ENCODE measurements around the gene FCHSD1.
"Not testable (repeated sequence)": the region's sequence is repeated elsewhere in the genome, so short reads cannot be mapped to it uniquely, and the experiment has no call there.

The FCHSD1 gene

GRCh38 chr5:141611289-141611688 is 39.9 kb downstream of the FCHSD1 start:
- no peak for TF ChIP-seq ZC3H10 (CRISPR knock-in tag; IDR thresholded peaks at IDR 0.05)
- no peak for TF ChIP-seq GLIS3 (CRISPR knock-in tag; IDR thresholded peaks at IDR 0.05)
- TF ChIP-seq RARB (CRISPR knock-in tag; IDR thresholded peaks at IDR 0.05) = no peak
- TF ChIP-seq ZFP30 (CRISPR knock-in tag; IDR thresholded peaks at IDR 0.05) = no peak
- no peak for TF ChIP-seq BACH2 (CRISPR knock-in tag; IDR thresholded peaks at IDR 0.05; ENCODE audit: borderline replicate concordance)
- no peak for TF ChIP-seq ESRRG (CRISPR knock-in tag; IDR thresholded peaks at IDR 0.05)
- no peak for TF ChIP-seq ZNF565 (CRISPR knock-in tag; conservative IDR thresholded peaks at IDR 0.05; ENCODE audit: low read depth)
- no peak for TF ChIP-seq ZNF8 (CRISPR knock-in tag; IDR thresholded peaks at IDR 0.05)
- no peak for TF ChIP-seq ARNTL (CRISPR knock-in tag; IDR thresholded peaks at IDR 0.05; ENCODE audit: borderline replicate concordance, low read depth)
- no peak for TF ChIP-seq PATZ1 (CRISPR knock-in tag; IDR thresholded peaks at IDR 0.05; ENCODE audit: borderline replicate concordance)
- no peak for TF ChIP-seq CREB5 (CRISPR knock-in tag; IDR thresholded peaks at IDR 0.05; ENCODE audit: low read depth)
- no peak for TF ChIP-seq PPARA (CRISPR knock-in tag; IDR thresholded peaks at IDR 0.05; ENCODE audit: borderline replicate concordance)
- no peak for TF ChIP-seq ZNF70 (CRISPR knock-in tag; IDR thresholded peaks at IDR 0.05)
- no peak for ATAC-seq

GRCh38 chr5:141609921-141610320 is 41.3 kb downstream of the FCHSD1 start:
- not testable (repeated sequence) for ATAC-seq

- no peak for TF ChIP-seq ISL1 (CRISPR knock-in tag; IDR thresholded peaks at IDR 0.05)
- no peak for TF ChIP-seq TOX (CRISPR knock-in tag; IDR thresholded peaks at IDR 0.05; ENCODE audit: borderline replicate concordance)
- no peak for ATAC-seq
Measured at GRCh38 chr5:141609044-141609443, 42.2 kb downstream of the FCHSD1 start.

- no peak for ATAC-seq
- TF ChIP-seq CREB5 (CRISPR knock-in tag; IDR thresholded peaks at IDR 0.05; ENCODE audit: low read depth) (no peak), OSR1 (CRISPR knock-in tag; IDR thresholded peaks at IDR 0.05) (no peak), ESRRG (CRISPR knock-in tag; IDR thresholded peaks at IDR 0.05) (no peak), TCF4 (CRISPR knock-in tag; IDR thresholded peaks at IDR 0.05; ENCODE audit: borderline replicate concordance) (no peak), BACH2 (CRISPR knock-in tag; IDR thresholded peaks at IDR 0.05; ENCODE audit: borderline replicate concordance) (no peak), SNAI2 (CRISPR knock-in tag; IDR thresholded peaks at IDR 0.05) (no peak), ZNF8 (CRISPR knock-in tag; IDR thresholded peaks at IDR 0.05) (no peak), CSDC2 (CRISPR knock-in tag; IDR thresholded peaks at IDR 0.05) (no peak), TSHZ2 (CRISPR knock-in tag; IDR thresholded peaks at IDR 0.05) (no peak), ZC3H10 (CRISPR knock-in tag; IDR thresholded peaks at IDR 0.05) (no peak), ZFP3 (CRISPR knock-in tag; IDR thresholded peaks at IDR 0.05) (no peak), ARNTL (CRISPR knock-in tag; IDR thresholded peaks at IDR 0.05; ENCODE audit: borderline replicate concordance, low read depth) (no peak), TOX (CRISPR knock-in tag; IDR thresholded peaks at IDR 0.05; ENCODE audit: borderline replicate concordance) (no peak), PPARA (CRISPR knock-in tag; IDR thresholded peaks at IDR 0.05; ENCODE audit: borderline replicate concordance) (no peak), ZNF565 (CRISPR knock-in tag; conservative IDR thresholded peaks at IDR 0.05; ENCODE audit: low read depth) (no peak), PATZ1 (CRISPR knock-in tag; IDR thresholded peaks at IDR 0.05; ENCODE audit: borderline replicate concordance) (no peak)
Measured at GRCh38 chr5:141608557-141608956, 42.7 kb downstream of the FCHSD1 start.

Measured in SK-N-SH treated with all-trans-retinoic acid at 6 μM for 48 hours (cell line).